ENCODE data around the gene PHF21B. TPM values are rescaled to one million over a fixed set of nuclear protein-coding genes. Genes with fewer than 3 reads are reported as not detected.

Gene PHF21B
- total RNA-seq, 1 donor from 2014 or later: not detected

DNA sequence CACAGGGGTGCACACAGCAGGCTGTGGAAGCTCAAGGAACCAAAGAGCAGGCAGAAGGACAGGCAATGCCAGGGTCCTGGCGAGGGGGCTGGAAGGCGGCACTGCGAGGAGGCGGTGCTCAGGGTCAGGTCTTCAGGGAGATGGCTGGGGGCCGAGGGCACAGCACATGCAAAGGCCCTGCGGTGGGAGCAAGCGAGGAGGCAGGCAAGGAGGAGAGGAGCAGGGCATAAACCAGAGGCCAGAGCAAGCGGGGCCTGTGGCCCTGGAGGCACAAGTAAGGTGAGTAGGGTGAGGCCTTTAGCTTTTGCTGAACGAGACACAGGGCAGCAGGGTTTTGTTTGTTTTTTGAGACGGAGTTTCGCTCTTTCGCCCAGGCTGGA is 130.5 kb downstream of the PHF21B start:
- intact Hi-C loops (cut with DNase I): no loop called here
- TF ChIP-seq, protein P1, sequence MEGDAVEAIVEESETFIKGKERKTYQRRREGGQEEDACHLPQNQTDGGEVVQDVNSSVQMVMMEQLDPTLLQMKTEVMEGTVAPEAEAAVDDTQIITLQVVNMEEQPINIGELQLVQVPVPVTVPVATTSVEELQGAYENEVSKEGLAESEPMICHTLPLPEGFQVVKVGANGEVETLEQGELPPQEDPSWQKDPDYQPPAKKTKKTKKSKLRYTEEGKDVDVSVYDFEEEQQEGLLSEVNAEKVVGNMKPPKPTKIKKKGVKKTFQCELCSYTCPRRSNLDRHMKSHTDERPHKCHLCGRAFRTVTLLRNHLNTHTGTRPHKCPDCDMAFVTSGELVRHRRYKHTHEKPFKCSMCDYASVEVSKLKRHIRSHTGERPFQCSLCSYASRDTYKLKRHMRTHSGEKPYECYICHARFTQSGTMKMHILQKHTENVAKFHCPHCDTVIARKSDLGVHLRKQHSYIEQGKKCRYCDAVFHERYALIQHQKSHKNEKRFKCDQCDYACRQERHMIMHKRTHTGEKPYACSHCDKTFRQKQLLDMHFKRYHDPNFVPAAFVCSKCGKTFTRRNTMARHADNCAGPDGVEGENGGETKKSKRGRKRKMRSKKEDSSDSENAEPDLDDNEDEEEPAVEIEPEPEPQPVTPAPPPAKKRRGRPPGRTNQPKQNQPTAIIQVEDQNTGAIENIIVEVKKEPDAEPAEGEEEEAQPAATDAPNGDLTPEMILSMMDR (IDR thresholded peaks at IDR 0.05): no peak

DNA sequence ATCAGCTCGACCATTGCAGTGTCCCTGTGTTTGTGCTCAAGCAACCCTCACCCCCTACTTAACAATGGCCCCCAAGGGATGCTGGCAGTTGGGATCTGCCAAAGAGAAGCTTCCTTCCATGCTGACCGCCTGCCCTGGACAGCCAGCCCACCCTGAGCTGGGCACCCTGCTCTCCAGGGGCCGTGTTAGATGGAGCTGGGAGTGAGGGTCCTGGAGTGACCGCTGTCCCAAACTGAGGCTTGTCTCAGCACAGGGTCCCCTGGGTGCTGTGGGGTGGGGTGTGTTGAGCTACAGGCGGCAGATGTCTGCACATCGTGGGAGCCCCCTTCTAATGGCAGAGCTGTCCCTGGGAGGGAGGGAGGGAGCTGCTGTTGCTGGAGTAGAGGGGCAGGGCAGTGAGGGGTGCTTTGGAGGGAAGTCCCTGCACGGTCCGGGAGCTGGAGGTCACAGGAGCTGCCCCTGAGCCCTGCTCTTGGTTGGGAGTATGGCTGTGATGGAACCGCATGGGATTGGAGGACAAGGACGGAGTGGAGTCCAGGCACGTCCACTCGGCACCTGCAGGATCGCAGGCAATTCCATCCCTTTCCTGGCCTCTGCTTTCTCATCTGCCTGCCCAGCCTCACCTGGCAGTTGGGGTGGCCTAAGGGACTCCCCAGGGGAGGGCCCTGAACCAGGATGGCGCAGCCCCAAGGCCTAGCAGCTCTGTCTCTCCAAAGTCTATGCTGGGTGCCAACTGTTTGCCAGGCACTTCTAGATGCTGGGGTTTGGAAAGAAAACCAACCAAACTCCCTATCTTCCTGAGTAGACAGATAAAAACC is 131.1 kb downstream of the PHF21B start:
- H3K36me3 ChIP-seq: no peaks in the 10 kb centered on the region
- no peaks in the 10 kb centered on the region for H3K27me3 ChIP-seq
- intact Hi-C loops (cut with DNase I): no loop called here
- H3K4me1 ChIP-seq: no peaks in the 10 kb centered on the region
- TF ChIP-seq, protein P1 (IDR thresholded peaks at IDR 0.05): no peak
- H3K27ac ChIP-seq: no peak overlapping the region
- no peak overlapping the region for H3K4me3 ChIP-seq
- peaks cover 0 to 9% of the 10 kb centered on the region in 2 donors for H3K9me3 ChIP-seq
- DNase-seq (ENCODE audit: low spot score in 2 of 2): no peak

More for the DNA sequence above, 130.5 kb downstream of the PHF21B start:
- Histone ChIP-seq H3K27ac (no peak overlapping the region), H3K27me3 (no peaks in the 10 kb centered on the region), H3K4me3 (no peak overlapping the region), H3K9me3 (peaks cover 0 to 9% of the 10 kb centered on the region in 2 donors), H3K36me3 (no peaks in the 10 kb centered on the region), H3K4me1 (no peaks in the 10 kb centered on the region)
- peak in 1 of 2 donors; percentile 39 for DNase-seq (ENCODE audit: low spot score in 2 of 2)

DNA sequence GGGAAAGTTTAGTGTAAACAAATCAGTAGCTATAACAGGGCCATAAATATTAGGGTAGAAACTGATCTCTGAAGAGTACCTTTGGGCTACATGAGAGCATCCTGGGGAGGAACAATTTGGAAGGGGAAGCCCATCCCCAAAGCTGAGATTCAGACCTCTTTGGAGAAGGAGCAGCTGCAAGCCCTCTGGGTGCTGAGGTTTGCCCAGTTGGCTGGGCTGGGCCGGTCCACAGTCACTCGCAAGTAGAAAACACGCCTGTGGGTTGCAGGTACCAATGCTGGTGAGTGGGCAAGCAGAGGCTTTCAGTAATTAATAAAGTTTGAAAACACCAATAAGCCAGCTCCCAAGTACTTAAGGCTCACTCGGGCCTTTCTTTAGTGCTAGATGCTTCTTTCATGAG is 132.9 kb downstream of the PHF21B start:
- Histone ChIP-seq H3K4me1 (no peaks in the 10 kb centered on the region), H3K9me3 (peaks cover 0 to 11% of the 10 kb centered on the region in 2 donors), H3K36me3 (no peaks in the 10 kb centered on the region), H3K27me3 (no peaks in the 10 kb centered on the region), H3K27ac (no peak overlapping the region), H3K4me3 (no peak overlapping the region)
- DNase-seq (ENCODE audit: low spot score in 2 of 2): no peak
- intact Hi-C loops (cut with DNase I): no loop called here
- TF ChIP-seq, protein P1 (IDR thresholded peaks at IDR 0.05): no peak

DNA sequence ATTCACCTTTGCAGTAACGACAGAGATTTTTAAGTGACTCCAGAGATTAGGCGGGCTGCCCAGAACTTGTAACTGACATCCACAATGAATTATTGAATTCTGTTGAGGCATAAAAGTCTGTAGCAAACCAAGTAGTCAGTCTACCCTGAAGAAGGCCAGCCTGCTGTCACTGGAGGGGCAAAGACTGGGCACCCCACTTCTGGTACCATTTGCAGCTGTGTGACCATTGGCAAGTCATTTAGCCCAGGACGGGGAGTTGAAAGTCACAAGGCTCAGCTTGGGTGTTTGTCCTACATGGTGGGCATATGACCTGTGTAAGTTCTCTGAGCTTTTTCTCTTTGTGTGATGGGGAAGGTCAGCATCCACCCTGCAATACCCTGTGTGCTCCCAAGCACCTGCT is 138.0 kb downstream of the PHF21B start:
- H3K4me1 ChIP-seq: no peaks in the 10 kb centered on the region
- no peak overlapping the region for H3K27ac ChIP-seq
- TF ChIP-seq, protein P1 (IDR thresholded peaks at IDR 0.05): no peak
- intact Hi-C loops (cut with DNase I): no loop called here
- no peaks in the 10 kb centered on the region for H3K36me3 ChIP-seq
- H3K27me3 ChIP-seq: no peaks in the 10 kb centered on the region
- peaks cover 0 to 12% of the 10 kb centered on the region in 2 donors for H3K9me3 ChIP-seq
- no peak overlapping the region for H3K4me3 ChIP-seq
- DNase-seq (ENCODE audit: low spot score in 2 of 2): no peak

DNA sequence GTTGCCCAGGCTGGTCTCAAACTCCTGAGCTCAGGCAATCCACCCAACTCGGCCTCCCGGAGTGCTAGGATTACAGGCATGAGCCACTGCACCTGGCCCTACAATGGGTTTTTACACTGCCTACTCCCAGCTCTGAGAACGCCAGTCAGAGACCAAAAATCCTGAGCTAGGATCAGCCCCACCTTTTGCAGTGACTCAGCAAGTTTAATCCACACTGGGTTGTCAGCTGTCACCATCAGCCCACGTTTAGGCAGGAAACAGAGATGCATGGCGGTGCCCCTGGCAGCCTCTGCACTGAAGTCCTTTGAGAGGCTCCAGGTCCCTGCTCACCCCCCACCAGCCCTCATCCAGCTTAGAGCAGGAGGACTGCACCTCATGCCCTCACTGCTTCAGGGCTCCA is 139.8 kb downstream of the PHF21B start:
- H3K27ac ChIP-seq: no peak overlapping the region
- peaks cover 0 to 12% of the 10 kb centered on the region in 2 donors for H3K9me3 ChIP-seq
- DNase-seq (ENCODE audit: low spot score in 2 of 2): no peak
- no peaks in the 10 kb centered on the region for H3K4me1 ChIP-seq
- TF ChIP-seq, protein P1 (IDR thresholded peaks at IDR 0.05): no peak
- H3K36me3 ChIP-seq: no peaks in the 10 kb centered on the region
- no peaks in the 10 kb centered on the region for H3K27me3 ChIP-seq
- no peak overlapping the region for H3K4me3 ChIP-seq
- intact Hi-C loops (cut with DNase I): no loop called here
